Activated naive CD4-positive, alpha-beta T cell treated with anti-CD3 and anti-CD28 coated beads, Interleukin-2, amount 50 U/mL, for 24 hours (primary cell): ENCODE data around the gene BMPR1B.

Experiments used
- H3K27ac Mint-ChIP-seq: one replicate; pipeline ENCODE4 v1.8.0; 2021; ENCODE audit warnings: mild to moderate bottlenecking, mixed read lengths
- H3K27me3 Mint-ChIP-seq: one replicate; pipeline ENCODE4 v1.8.0; 2021; ENCODE audit warnings: mixed read lengths
- H3K36me3 Mint-ChIP-seq: one replicate; pipeline ENCODE4 v1.8.0; 2021; ENCODE audit warnings: mixed read lengths
- H3K4me1 Mint-ChIP-seq: one replicate; pipeline ENCODE4 v1.8.0; 2021; ENCODE audit warnings: mixed read lengths
- H3K4me3 Mint-ChIP-seq: one replicate; pipeline ENCODE4 v1.8.0; 2021; ENCODE audit warnings: mild to moderate bottlenecking, mixed read lengths
- H3K9me3 Mint-ChIP-seq: one replicate; pipeline ENCODE4 v1.8.0; 2021; ENCODE audit warnings: mixed read lengths

BMPR1B gene

DNA sequence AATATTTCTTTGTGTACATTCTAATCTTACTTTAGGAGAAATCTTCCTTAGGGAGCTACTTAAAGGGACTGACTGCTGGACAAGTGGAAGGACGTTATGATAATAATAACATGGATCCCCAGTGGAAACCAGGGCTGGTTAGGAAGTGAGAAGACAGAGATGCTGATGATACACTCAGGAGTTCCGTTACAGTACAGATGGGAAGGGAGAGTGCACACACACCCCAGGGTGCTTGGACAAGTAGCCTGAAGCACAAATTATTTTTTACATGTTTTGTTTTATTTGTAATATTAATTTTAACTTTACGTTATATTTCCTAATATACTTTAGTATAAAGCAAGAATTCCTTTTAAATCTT is 84.1 kb downstream of the BMPR1B start:
- no peaks in the 10 kb centered on the region for H3K9me3 Mint-ChIP-seq
- no peak overlapping the region for H3K27ac Mint-ChIP-seq
- H3K4me1 Mint-ChIP-seq, result no peaks in the 10 kb centered on the region
- no peaks in the 10 kb centered on the region for H3K36me3 Mint-ChIP-seq
- peaks cover 2% of the 10 kb centered on the region for H3K27me3 Mint-ChIP-seq
- H3K4me3 Mint-ChIP-seq, result no peak overlapping the region

DNA sequence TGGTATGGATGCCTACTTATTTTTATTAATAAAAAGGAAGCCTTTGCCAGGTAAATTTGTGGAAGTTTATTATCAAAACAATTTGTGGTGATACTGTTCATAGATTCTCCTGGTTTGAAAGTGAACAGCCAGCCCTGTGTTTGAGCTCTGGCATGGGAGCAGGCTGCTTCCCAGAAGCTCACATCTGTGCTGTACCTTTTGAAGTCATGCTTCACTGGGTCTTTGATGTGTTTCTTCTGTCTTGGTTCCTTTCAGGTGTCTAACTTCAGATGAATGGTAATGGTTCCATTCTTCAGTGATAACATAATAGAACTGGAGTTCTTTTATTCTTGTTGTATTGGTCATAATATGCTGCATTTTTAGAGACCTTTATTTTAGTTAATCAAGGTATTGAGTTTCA is 85.5 kb downstream of the BMPR1B start:
- no peaks in the 10 kb centered on the region for H3K4me1 Mint-ChIP-seq
- no peaks in the 10 kb centered on the region for H3K36me3 Mint-ChIP-seq
- peaks cover 2% of the 10 kb centered on the region for H3K27me3 Mint-ChIP-seq
- no peaks in the 10 kb centered on the region for H3K9me3 Mint-ChIP-seq
- H3K27ac Mint-ChIP-seq, result no peak overlapping the region
- no peak overlapping the region for H3K4me3 Mint-ChIP-seq

DNA sequence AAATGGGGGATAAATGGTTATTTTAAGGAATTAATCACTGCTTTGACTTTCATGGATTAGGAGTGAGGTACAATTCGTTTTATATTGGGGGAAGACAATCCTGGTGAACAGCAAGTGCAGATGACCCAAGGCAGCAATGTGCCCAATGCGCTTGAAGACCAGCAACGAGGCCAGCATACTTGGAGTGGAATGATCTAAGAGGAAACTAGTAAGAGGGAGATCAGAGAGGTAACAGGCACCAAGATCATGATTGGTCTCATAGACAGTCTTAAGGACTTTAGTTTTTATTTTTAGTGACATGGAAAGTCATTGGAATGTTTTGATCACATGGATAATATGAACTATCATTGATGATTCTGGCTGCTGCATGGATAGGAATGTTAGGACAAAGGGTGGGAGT is 90.6 kb downstream of the BMPR1B start:
- Mint-ChIP-seq H3K4me1 (no peaks in the 10 kb centered on the region), H3K27me3 (peaks cover 2% of the 10 kb centered on the region), H3K4me3 (no peak overlapping the region), H3K9me3 (no peaks in the 10 kb centered on the region), H3K36me3 (no peaks in the 10 kb centered on the region), H3K27ac (no peak overlapping the region)

DNA sequence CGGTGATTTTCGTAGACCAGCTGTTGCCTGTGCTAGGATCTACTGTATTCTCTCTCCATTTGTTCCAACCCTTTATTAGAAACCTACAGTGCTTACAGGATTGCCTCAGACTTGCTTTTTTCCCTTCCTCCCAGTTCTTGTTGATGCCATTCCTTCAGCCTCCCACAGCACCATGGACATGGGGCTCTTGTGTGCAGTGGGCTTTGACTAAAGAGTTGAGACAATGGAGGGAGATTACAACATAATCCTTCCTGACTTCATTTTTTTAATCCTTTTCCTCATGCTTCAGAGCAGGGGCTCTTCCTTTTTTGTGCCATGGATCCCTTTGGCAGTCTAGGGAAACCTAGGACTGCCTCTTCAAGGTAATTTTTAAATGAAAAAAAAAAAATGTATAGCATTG is 92.1 kb downstream of the BMPR1B start:
- Mint-ChIP-seq H3K4me1 (no peaks in the 10 kb centered on the region), H3K9me3 (no peaks in the 10 kb centered on the region), H3K4me3 (no peak overlapping the region), H3K27me3 (no peaks in the 10 kb centered on the region), H3K36me3 (no peaks in the 10 kb centered on the region), H3K27ac (no peak overlapping the region)

DNA sequence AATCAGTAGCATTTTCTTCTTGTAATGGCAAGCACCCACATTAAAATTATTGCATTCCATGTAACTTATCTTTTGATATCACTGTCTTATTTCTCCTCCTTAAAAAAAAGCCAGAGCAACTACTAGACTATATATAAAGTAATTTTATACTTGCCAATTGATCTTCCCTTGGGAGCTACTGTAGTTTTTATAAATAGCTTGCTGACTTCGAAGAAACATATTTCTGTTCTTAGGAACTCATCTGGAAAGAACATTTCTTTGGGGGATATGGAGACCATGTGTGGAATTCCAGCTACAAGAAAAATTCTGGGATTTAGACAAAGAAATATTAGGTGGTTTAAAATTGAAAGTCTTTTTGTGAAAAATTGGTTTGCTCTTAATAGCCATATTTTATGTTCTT is 94.9 kb downstream of the BMPR1B start:
- Mint-ChIP-seq H3K36me3 (no peaks in the 10 kb centered on the region), H3K27me3 (no peaks in the 10 kb centered on the region), H3K9me3 (no peaks in the 10 kb centered on the region), H3K27ac (no peak overlapping the region), H3K4me1 (no peaks in the 10 kb centered on the region), H3K4me3 (no peak overlapping the region)

DNA sequence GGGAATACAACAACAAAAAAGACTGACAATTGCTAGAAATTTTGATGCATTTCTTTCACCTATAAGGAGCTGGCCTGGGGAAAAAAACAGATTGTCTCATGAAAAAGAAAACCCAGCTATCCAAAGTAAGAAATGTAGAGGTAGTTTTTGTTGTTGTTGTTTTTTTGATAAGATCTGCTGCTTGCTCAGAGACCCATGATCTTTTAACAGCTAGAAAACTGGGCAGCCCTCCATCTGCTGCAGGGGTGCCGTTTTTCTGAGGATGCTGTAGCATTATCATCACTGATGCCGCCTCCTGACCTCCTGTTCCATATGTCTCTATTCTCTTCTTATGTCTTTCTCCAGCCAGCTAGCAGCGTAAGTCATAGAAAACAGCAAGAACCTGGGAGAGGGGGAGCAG is 98.3 kb downstream of the BMPR1B start:
- Mint-ChIP-seq H3K27ac (no peak overlapping the region), H3K4me3 (no peak overlapping the region), H3K9me3 (no peaks in the 10 kb centered on the region), H3K4me1 (no peaks in the 10 kb centered on the region), H3K36me3 (no peaks in the 10 kb centered on the region), H3K27me3 (no peaks in the 10 kb centered on the region)

DNA sequence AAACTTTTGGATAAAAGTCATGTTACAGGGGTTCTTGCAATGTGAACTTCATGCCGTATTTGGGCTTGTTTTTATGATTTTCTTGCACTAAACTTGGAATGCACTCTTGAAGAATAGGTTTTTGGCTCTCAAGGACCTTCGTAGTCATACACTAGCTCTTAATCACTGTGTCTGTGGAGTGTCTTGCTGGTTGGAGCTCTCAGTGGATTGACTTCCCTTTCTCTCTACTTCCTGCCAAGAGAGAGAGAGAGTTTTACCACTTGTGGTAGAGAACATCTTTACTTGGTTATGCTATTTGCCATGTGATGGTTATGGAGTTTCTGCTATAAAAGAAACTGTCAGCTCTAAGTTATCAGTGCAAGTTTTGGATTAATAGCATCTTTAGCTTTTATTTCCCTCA is 112.4 kb downstream of the BMPR1B start:
- Mint-ChIP-seq H3K27ac (no peak overlapping the region), H3K4me3 (no peak overlapping the region), H3K27me3 (no peaks in the 10 kb centered on the region)

DNA sequence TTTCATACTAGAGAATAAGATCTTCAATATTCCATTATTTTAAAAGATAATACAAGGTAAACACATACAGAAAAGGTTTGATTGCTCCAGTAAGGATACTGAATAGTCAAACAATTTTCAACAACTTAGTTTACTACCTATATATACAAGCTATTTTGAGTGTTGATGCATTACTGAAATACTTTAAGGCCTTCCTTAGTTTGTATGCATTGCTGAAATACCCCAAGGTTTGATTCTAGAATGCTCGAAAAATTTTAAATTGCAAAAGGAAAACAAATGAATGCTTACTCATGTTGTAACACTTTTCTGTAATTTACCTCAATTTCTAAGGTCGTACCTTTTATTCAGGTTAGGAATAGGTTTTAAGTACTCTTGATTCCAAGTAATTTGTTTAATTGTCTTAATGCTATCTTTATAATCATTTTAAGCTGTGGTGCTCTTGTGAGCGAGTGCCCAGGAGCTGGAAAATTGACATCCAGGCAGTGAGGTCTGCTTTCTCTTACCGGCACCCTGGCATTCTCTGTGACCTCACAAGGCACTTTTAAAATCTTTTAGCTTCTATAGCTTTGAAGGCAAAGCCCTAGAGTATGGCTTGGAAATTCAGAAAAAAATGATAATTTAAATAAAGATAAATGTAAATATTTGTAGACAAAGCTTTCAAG is 114.0 kb downstream of the BMPR1B start:
- Mint-ChIP-seq H3K27me3 (no peaks in the 10 kb centered on the region), H3K4me1 (no peaks in the 10 kb centered on the region), H3K36me3 (no peaks in the 10 kb centered on the region), H3K9me3 (no peaks in the 10 kb centered on the region), H3K27ac (no peak overlapping the region), H3K4me3 (no peak overlapping the region)

More for the DNA sequence above, 112.4 kb downstream of the BMPR1B start:
- Mint-ChIP-seq H3K4me1 (no peaks in the 10 kb centered on the region), H3K36me3 (no peaks in the 10 kb centered on the region), H3K9me3 (no peaks in the 10 kb centered on the region)

DNA sequence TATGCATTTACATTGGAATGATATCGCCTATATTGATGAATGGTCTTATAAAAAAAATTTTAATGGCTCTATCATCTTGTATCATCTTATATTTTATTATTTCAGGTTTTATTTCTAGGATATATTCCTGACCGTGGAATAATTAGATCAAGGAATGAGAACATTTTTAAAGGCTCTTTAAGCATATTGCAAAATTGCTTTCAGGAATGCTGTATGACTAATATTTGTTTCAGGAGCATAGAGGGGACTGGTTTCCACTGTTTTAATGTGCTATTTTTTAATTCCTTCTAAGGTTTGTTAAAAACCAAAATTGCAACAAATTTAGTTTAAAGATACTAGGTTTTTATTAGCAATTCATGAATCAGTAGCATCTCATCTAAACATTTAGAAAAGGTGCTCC is 120.2 kb downstream of the BMPR1B start:
- Mint-ChIP-seq H3K27ac (no peak overlapping the region), H3K36me3 (no peaks in the 10 kb centered on the region), H3K27me3 (no peaks in the 10 kb centered on the region), H3K4me3 (no peak overlapping the region), H3K9me3 (no peaks in the 10 kb centered on the region), H3K4me1 (no peaks in the 10 kb centered on the region)

DNA sequence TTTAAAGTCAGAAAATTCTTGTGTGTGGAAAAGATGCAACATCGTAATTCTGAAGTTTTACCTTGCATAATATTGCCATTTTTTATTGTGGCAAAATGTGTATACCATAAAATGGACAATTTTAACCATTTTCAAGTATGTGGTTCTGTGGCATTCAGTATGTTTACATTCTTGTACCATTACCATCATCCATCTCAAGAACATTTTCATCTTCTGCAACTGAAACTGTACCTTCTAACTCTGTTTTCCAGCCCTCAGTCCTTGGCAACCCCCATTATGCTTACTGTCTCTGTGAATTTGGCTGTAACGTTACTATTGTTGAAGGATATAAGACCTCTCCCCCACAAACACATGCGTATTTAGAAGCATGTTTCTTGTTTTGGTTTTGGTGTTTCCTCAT is 123.2 kb downstream of the BMPR1B start:
- H3K27ac Mint-ChIP-seq, result no peak overlapping the region
- no peaks in the 10 kb centered on the region for H3K36me3 Mint-ChIP-seq
- no peaks in the 10 kb centered on the region for H3K9me3 Mint-ChIP-seq
- no peaks in the 10 kb centered on the region for H3K27me3 Mint-ChIP-seq
- H3K4me3 Mint-ChIP-seq, result no peak overlapping the region
- H3K4me1 Mint-ChIP-seq, result no peaks in the 10 kb centered on the region

DNA sequence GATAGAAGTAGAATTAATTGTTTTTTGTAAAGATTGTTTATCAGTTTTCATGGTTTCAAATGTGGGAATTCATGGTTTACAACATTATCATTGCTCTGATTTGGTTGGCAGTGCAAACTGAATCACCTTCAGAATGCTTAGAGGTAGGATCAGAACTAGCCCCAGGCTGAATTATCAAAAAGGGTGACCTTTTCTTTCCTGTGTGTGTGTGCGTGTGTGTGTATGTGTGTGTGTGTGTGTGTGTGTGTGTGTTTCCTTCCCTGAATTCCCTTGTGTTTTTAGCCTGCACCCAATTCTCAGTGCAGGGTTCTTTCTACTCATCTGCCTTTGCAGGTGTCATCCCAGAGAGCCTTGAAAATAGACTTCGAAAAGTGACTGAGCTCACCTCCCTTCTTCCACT is 125.0 kb downstream of the BMPR1B start:
- Mint-ChIP-seq H3K9me3 (no peaks in the 10 kb centered on the region), H3K4me3 (no peak overlapping the region), H3K36me3 (no peaks in the 10 kb centered on the region), H3K27ac (no peak overlapping the region), H3K4me1 (no peaks in the 10 kb centered on the region), H3K27me3 (no peaks in the 10 kb centered on the region)

DNA sequence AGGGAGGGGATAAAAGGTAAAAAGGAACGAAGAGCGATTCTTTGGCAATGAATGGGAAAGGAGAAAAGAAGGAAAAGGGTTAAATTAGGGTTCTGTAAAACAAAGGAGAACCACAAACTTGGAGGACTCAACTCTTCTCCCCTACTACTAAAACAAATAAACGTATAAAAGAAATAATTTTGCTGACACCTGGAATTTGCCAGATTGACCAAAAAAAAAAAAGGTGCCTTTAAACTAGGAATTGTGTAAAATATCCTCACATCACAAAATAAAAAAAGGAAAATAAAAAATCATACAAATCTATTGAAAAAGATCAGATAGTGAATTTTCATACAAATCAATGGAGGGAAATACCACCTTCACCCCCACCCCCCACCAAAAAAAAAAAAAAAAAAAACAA is 129.3 kb downstream of the BMPR1B start:
- H3K9me3 Mint-ChIP-seq, result no peaks in the 10 kb centered on the region
- H3K4me3 Mint-ChIP-seq, result no peak overlapping the region
- H3K36me3 Mint-ChIP-seq, result no peaks in the 10 kb centered on the region
- H3K27me3 Mint-ChIP-seq, result no peaks in the 10 kb centered on the region
- no peak overlapping the region for H3K27ac Mint-ChIP-seq
- no peaks in the 10 kb centered on the region for H3K4me1 Mint-ChIP-seq

DNA sequence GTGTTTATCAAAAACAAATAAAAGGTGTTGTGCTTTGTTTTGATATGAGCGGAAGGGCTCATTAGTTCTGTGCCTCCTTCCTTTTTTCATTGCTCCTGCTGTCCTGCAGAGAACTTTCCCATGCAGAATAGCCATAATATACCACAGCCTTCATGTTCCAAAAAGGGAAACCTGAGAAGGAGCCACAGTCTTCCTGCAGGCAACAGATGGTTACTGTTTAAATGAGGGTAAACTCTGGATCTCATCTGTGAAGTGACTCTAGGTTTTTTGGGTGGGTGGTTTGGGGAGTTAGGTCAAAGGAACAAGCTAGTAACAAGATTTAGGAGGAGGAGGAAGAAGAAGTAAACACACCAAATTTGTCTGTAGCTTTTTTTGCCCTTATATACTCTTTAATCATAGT is 131.8 kb downstream of the BMPR1B start:
- no peak overlapping the region for H3K4me3 Mint-ChIP-seq
- no peaks in the 10 kb centered on the region for H3K9me3 Mint-ChIP-seq
- no peaks in the 10 kb centered on the region for H3K27me3 Mint-ChIP-seq
- no peaks in the 10 kb centered on the region for H3K4me1 Mint-ChIP-seq
- H3K27ac Mint-ChIP-seq, result no peak overlapping the region
- no peaks in the 10 kb centered on the region for H3K36me3 Mint-ChIP-seq

DNA sequence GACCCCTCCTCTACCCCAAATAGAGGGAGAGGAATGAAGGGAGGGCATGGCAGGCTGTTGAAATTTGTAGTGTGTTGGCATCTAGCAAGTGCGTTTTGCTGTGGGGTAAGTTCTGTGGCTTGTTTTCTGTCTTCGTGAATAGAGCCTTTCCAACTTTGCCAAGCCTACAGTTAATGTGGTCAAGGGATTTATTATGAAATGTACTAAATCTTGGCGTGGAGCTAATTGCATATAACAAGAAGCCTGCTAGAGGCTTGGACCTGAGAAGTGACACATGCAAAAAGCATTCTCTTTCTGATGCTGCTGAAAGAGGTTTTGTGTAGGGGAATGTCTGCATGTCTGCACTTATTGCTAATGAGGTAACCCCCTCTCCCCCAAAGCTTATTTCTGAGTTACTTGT is 132.2 kb downstream of the BMPR1B start:
- H3K9me3 Mint-ChIP-seq, result no peaks in the 10 kb centered on the region
- H3K36me3 Mint-ChIP-seq, result no peaks in the 10 kb centered on the region
- no peaks in the 10 kb centered on the region for H3K27me3 Mint-ChIP-seq
- H3K4me3 Mint-ChIP-seq, result no peak overlapping the region
- no peaks in the 10 kb centered on the region for H3K4me1 Mint-ChIP-seq
- H3K27ac Mint-ChIP-seq, result no peak overlapping the region

DNA sequence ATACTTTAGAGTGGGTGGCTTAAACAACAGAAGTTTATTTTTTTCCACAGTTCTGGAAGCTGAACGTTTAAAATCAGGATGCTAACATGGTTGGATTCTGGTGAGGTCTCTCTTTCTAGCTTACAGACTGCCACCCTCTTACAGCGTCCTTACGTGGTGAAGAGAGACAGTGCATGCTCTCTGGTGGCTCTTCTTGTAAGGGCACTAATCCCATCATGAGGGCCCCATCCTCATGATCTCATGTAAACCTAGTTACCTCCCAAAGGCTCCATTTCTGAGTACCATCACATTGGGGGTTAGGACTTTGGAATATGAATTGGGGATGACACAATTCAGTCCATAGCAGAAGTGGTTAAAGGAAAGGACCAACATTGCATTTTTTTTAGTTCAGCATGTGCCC is 132.8 kb downstream of the BMPR1B start:
- Mint-ChIP-seq H3K27me3 (no peaks in the 10 kb centered on the region), H3K36me3 (no peaks in the 10 kb centered on the region), H3K9me3 (no peaks in the 10 kb centered on the region), H3K27ac (no peak overlapping the region), H3K4me3 (no peak overlapping the region), H3K4me1 (no peaks in the 10 kb centered on the region)

DNA sequence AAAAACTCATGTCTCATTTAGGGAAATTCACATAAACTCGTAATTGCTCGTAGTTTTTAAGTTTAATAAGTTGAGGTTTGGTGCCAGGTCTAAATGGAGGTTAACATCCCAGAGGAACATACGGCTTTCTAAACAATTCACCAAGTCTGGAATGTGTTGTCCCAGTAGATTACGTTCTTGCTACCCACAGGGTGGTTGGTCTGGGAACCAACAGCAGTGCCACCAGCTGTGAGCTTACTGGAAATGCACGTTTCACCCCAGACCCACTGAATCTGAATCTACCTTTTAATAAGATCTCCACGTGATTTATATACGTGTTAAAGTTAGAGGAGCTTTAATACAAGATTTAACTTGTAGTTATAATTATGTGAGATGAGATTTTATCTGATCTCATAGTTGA is 134.3 kb downstream of the BMPR1B start:
- no peak overlapping the region for H3K4me3 Mint-ChIP-seq
- H3K9me3 Mint-ChIP-seq, result no peaks in the 10 kb centered on the region
- H3K36me3 Mint-ChIP-seq, result no peaks in the 10 kb centered on the region
- H3K4me1 Mint-ChIP-seq, result no peaks in the 10 kb centered on the region
- no peak overlapping the region for H3K27ac Mint-ChIP-seq
- no peaks in the 10 kb centered on the region for H3K27me3 Mint-ChIP-seq

DNA sequence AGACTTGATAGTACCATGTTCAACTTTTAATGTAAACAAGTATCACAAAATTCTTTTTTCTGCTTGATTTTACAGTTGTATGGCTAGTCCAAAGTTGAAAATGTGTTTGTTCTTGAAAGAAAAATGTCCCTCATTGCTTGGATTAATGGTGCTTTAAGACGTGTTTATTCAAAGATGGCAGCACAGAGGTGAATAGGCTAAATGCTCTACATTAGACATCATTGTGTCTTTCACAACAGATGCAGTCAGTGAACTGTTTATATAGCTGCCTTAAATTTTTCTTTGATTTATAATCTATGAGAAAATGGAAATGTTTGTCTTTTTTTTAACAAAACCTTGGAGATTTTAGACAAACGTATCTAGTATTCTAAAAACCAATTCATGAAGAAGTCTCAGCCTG is 137.3 kb downstream of the BMPR1B start:
- no peaks in the 10 kb centered on the region for H3K4me1 Mint-ChIP-seq
- no peak overlapping the region for H3K4me3 Mint-ChIP-seq
- H3K27me3 Mint-ChIP-seq, result no peaks in the 10 kb centered on the region
- H3K9me3 Mint-ChIP-seq, result no peaks in the 10 kb centered on the region
- no peaks in the 10 kb centered on the region for H3K36me3 Mint-ChIP-seq
- H3K27ac Mint-ChIP-seq, result no peak overlapping the region
